Adrenal gland (tissue), 12 donors: ENCODE measurements around the gene ARHGEF7. TPM values are rescaled to one million over a fixed set of nuclear protein-coding genes. Genes with fewer than 3 reads are reported as not detected.

Source experiments
- DNase-seq, 7 donors: peaks; one replicate each; pipeline ENCODE4 v3.0.0-alpha.2; 2019 to 2020
- H3K27ac ChIP-seq, 5 donors: fragments of 200-600 bp; sonication (generic) in 4 of 5; 1 replicate in 3 of 5; 2 replicates in 2 of 5; pipeline versions ENCODE4 v1.5.1 to v1.8.0; 2016 to 2020; ENCODE audit warnings: mild to moderate bottlenecking in 1 of 5
- H3K27me3 ChIP-seq: fragments of 200-600 bp; 2 replicates; pipeline ENCODE4 v1.8.0; 2021
- H3K36me3 ChIP-seq, 2 donors: fragments of 200-600 bp; replicated peaks in 1 of 2; 1 replicate in 1 of 2; 2 replicates in 1 of 2; pipeline versions ENCODE4 v1.5.1 to v1.8.0; 2018 to 2022
- H3K4me1 ChIP-seq, 2 donors: fragments of 200-600 bp; replicated peaks in 1 of 2; 1 replicate in 1 of 2; 2 replicates in 1 of 2; pipeline versions ENCODE4 v1.5.1 to v1.8.0; 2018 to 2021
- H3K4me3 ChIP-seq, 4 donors: fragments of 200-600 bp; sonication (generic) in 3 of 4; one replicate each; pipeline ENCODE4 v1.5.1; 2016 to 2018
- H3K9me3 ChIP-seq, 3 donors: fragments of 200-600 bp; sonication (generic) in 1 of 3; replicated peaks in 1 of 3; 1 replicate in 2 of 3; 2 replicates in 1 of 3; pipeline versions ENCODE4 v1.5.1 to v1.8.0; 2016 to 2021
- CTCF ChIP-seq, 6 experiments: fragments of 450-650 bp in 4 of 6; fragments of 200-600 bp in 2 of 6; sonication (generic) in 1 of 6; IDR thresholded peaks; 1 replicate in 5 of 6; 2 replicates in 1 of 6; pipeline versions ENCODE4 v1.5.1 to v1.8.0; 2016 to 2021; ENCODE audit warnings: antibody characterized with exemption in 6 of 6, mild to moderate bottlenecking in 2 of 6, moderate library complexity in 1 of 6
- POLR2A ChIP-seq, 2 donors: fragments of 450-650 bp; IDR thresholded peaks; one replicate each; pipeline ENCODE4 v1.6.1; 2017; ENCODE audit warnings: antibody characterized with exemption in 2 of 2, mild to moderate bottlenecking in 2 of 2, moderate library complexity in 1 of 2
- WGBS, 4 donors: extraction: QIAGEN DNeasy Blood & Tissue Kit in 2 of 4; methylation state at CpG; one replicate each; pipeline versions ENCODE4 v1.1.5 to v1.1.7; 2013 to 2017; 5-methylcytosine and 5-hydroxymethylcytosine counted together
- intact Hi-C, 2 donors: fragments of 100-400 bp; cut with DNase I; formaldehyde crosslinking; loops; one replicate each; pipeline versions ENCODE4 v1.14.1 to v1.15.0; 2022 to 2023
- polyA plus RNA-seq, 3 donors: library from polyadenylated mRNA; stranded (reverse); fragments of 200-250 nt in 2 of 3; fragments of 350-450 nt in 1 of 3; fragmentation: Illumina TruSeq in 1 of 3; extraction: RNeasy Lipid Tissue Mini Kit (QIAGEN cat#74804) in 1 of 3; gene quantifications; one replicate each; pipeline ENCODE4 v1.2.3, GENCODE V29; 2013 to 2014
- total RNA-seq, 9 donors: library from RNA; depleted of rRNA in 4 of 9; stranded (reverse); fragments of >200 nt in 4 of 9; fragments of 120-200 nt in 1 of 9; fragmentation: NEBNext Ultra II Directional in 1 of 9; extraction: Animal tissue kit (Norgen Biotek cat#: 25700) in 1 of 9; gene quantifications; one replicate each; pipeline versions ENCODE4 v1.1.0 to v1.2.4, GENCODE V29; 2013 to 2023
- donor health status: healthy with polysubstance abuse.
- donor health status: Bipolar disorder and iron deficiency.
- donor health status: DM: yes; HTN: yes; CAD: no.
- donor health status: DM: no; HTN: no; CAD: no.
- donor health status: DM: no; HTN: no; CAD: no.
- donor health status: DM: yes; HTN: yes; CAD: no.

Gene ARHGEF7
- total and polyA plus RNA-seq, 12 donors: 25.3 to 69.3 (median 53.2) TPM

GRCh38 chr13:111177921-111178320 lies 62.8 kb downstream of the ARHGEF7 start:
- no peaks in the 10 kb centered on the region for H3K36me3 ChIP-seq
- WGBS, 4 donors: 34 to 64% (median 58%) methylated on average over 6 of the region's 6 CpGs
- no peaks in the 10 kb centered on the region for H3K27me3 ChIP-seq
- H3K4me3 ChIP-seq: no peak overlapping the region
- DNase-seq: no peak
- intact Hi-C loops: no loop called here
- H3K4me1 ChIP-seq: peaks cover 14 to 28% of the 10 kb centered on the region in 2 donors
- H3K27ac ChIP-seq: peak overlapping the region; percentile 17 to 86 (median 60)
- TF ChIP-seq POLR2A (IDR thresholded peaks at IDR 0.05) (no peak), CTCF (IDR thresholded peaks at IDR 0.05) (no peak)
- no peaks in the 10 kb centered on the region for H3K9me3 ChIP-seq

GRCh38 chr13:111178402-111178801 lies 63.3 kb downstream of the ARHGEF7 start:
- H3K27me3 ChIP-seq: no peaks in the 10 kb centered on the region
- intact Hi-C loops: no loop called here
- H3K4me1 ChIP-seq: peaks cover 14 to 28% of the 10 kb centered on the region in 2 donors
- DNase-seq: no peak
- no peaks in the 10 kb centered on the region for H3K9me3 ChIP-seq
- no peaks in the 10 kb centered on the region for H3K36me3 ChIP-seq
- no peak overlapping the region for H3K4me3 ChIP-seq
- 67 to 84% (median 68%) methylated on average over 4 of the region's 4 CpGs for WGBS, 4 donors
- no peak for TF ChIP-seq POLR2A (IDR thresholded peaks at IDR 0.05)
- TF ChIP-seq CTCF (IDR thresholded peaks at IDR 0.05): no peak
- H3K27ac ChIP-seq: peak overlapping the region in 2 of 5 donors; percentile 81 to 86

- Histone ChIP-seq H3K4me1 (peaks cover 21 to 41% of the 10 kb centered on the region in 2 donors), H3K9me3 (no peaks in the 10 kb centered on the region), H3K4me3 (no peak overlapping the region), H3K27me3 (no peaks in the 10 kb centered on the region), H3K27ac (no peak overlapping the region), H3K36me3 (no peaks in the 10 kb centered on the region)
- intact Hi-C loops: no loop called here
- DNase-seq: no peak
- 76 to 82% (median 78%) methylated on average over 6 of the region's 6 CpGs for WGBS, 4 donors
- TF ChIP-seq CTCF (IDR thresholded peaks at IDR 0.05) (no peak), POLR2A (IDR thresholded peaks at IDR 0.05) (no peak)
These were observed 65.0 kb downstream of the ARHGEF7 start for GRCh38 chr13:111179908-111180760.

- Histone ChIP-seq H3K36me3 (no peaks in the 10 kb centered on the region), H3K4me1 (peaks cover 19 to 50% of the 10 kb centered on the region in 2 donors), H3K27me3 (no peaks in the 10 kb centered on the region), H3K4me3 (no peak overlapping the region), H3K27ac (no peak overlapping the region), H3K9me3 (no peaks in the 10 kb centered on the region)
- WGBS, 4 donors: 95 to 99% (median 98%) methylated on average over 13 to 14 of the region's 14 CpGs
- TF ChIP-seq POLR2A (IDR thresholded peaks at IDR 0.05): no peak
- no peak for TF ChIP-seq CTCF (IDR thresholded peaks at IDR 0.05)
- intact Hi-C loops: no loop called here
- no peak for DNase-seq
These were observed 66.9 kb downstream of the ARHGEF7 start for GRCh38 chr13:111181977-111182376.
